Activated CD4-positive, alpha-beta T cell treated with anti-CD3 and anti-CD28 coated beads, Interleukin-2, amount 50 U/mL, for 1 hour (primary cell): ENCODE results near the gene NEDD9.

Experiments used
- DNase-seq: peaks from one replicate; pipeline ENCODE4 v3.0.0-alpha.2; 2020

NEDD9 gene

DNA sequence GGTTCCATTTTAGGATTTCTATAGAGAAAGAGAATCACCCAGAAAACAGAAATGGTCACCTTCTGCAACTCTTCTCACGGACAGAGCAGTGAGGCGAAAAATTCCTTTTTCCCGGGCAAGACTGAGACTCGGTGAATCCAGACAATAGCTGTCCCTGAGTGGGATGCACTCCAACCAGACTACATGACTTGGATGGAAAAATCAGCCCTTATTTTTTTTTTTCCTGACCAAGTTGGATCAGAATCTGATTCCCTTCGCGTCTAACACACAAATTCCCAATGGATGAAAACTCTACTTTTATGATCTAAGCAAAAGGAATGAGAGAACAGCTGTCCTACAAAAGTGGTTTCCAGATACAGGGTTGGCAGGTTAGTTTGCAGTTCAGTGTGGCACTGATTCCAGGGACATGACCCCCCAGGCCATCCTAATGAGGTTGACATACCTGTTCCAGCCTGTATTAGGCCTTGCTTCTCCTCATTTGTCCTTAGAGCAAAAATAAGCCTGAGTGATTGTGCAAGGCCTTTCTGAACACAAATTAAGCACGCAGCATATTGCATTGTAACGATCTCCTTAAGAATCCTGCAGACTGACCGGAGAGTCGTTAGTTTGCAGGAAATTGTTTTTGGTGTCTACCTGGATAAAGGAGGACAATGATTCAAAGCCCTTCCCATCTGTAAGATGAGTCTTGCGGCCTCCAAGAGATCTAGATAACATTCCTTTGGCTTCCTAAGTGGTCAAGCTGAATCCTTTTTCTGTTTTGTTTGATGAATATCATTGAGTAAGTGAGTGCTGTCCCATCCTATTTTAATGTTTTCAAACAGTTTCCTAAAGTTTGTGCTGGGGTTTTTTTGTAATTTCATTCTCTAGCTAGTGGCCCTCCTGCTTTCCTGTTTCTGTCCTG is 1.5 kb upstream of the NEDD9 start:
- no peak for DNase-seq

DNA sequence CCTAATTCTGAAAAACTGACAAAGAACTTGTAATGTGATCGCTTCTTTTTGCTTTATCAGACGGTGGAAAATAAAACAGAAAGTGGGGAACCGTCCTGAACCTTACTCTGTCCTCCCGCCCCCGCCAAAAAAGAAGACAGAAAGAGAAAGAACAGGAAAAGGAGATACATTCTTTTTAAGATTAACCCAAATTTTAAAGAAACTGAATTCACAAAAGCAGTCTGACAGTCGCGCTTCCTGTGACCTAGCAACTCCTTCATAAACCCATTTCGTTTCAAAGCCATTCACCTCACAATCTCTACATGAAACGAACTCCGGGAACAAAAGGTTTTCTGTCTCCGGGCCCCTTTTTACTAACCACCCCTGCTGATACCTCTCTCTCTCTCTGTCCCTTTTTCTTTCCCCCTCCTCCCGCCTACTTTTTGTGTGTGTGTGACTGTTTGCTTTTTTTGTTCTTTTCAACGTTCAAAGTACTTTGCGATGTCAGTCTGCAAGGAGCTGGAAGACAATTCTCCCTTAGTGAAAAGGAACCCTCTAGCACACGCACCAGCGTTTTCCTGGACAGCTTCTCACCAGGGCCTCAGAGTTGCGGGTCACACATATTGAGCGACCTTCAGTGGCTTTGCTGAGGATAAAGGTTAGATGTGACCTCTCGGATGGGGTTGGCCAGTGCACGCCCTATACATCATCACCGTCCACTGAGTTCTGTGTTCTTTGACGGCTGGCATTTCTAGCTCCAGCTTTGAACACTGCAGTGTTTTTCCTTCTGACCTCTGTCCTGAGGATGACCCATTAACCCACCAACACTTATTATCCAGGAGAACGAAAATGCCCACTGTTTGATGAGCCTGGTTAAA is 530 bp upstream of the NEDD9 start:
- DNase-seq = no peak

DNA sequence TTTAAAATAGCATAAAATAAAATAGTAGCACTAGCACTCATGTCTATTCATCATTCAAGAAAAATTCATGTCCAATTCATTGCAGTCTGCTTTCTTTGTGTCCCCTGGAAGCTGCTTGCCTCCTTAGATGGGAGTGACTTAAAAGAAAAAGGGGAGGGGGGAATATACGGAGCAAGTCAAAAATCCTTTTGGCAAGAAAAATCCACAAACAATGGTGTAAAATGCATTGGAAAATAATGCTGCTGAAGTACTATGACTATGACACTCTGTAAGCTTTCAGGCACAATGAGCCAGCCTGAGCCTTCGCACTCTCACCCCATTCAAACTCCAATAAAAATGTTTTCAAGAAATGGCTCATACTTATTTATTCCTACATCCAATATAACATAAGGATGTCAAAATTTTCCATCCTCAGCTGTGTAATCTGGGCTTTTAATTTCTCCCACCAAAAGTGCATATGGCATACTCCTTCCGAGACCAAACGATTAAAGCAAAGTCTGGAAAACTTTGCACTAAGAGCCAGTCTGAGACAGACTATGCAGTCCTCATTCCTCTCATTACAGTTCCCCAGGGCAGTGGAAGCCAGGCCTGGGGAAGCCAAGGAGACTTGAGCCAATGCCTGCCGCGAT is 790 bp downstream of the NEDD9 start:
- no peak for DNase-seq

DNA sequence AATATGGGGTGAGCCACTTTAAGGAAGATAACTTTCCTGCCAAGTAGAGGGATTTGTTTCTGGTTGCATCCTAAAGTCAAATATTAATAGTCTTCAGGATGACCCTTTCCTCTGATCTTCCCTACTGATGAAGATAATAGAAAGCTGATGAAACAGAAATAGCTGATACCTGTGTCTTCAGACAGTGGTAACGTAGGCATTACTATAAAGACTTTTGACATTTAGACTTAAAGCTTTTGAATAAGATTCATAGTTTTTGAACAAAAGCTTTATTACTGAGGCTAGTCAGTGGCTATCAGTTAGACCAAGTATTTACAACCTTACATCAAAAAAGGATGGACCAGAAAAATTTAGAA is 1.4 kb downstream of the NEDD9 start:
- DNase-seq = no peak

DNA sequence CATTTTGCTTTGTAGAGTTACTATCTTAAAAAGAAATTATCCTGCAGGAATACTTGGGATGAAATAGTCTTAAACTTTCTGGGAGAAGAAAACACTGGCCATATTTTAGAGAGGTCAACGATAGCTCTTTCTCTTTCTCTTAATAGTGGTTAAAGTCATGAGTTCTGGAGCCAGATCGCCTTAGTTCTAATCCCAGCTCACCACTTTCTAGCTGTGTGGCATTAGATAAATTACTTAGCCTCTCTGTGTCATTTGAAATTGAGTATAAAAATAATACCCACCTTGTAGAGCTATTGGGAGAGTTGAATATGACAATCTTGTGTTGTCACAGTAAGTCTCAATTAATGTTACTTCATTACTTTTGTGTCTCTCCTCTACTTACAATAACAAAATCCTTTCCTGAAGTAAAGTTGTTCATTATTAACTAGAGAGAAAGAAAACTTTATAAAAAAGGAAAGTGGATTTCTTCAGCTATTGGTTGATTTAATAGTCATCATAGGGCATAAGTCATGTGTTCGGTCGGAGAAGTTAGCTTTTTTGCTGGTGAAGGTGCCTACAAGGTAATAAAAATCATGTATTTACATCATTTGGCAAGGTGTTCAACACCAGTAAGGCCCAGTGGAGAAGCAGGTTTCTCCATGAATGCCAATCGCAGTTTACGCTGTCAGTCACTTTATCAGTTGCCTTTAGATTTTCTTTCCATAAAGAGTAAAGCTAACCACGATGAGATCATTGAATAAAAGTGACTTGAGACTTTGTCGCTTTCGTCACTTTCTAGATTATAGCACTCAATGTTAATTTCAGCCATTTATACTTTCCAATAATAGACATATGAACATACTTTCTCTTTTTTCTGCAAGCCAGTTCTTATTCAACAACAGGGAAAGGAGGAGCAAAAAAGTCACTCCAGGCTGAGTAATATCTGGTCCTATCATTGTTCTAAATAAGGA is 2.0 kb downstream of the NEDD9 start:
- no peak for DNase-seq

DNA sequence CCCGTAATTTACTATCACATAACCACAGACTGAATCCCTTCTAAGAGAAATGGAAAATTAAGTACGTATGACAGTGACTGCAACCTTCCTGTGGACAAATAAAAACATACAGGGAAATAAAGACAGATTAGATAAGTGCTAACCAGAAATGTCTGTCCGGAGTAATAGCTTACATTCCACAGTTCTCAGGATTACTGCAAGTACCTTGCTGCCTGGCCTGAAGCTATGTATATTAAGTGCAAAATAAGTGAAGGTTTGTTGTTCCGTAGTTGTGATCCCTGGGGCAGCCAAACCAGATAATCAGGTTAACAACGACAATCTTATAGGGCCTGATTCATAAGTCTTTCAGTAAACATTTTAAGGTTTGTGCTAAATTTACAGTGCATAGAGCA is 2.8 kb downstream of the NEDD9 start:
- DNase-seq = no peak

DNA sequence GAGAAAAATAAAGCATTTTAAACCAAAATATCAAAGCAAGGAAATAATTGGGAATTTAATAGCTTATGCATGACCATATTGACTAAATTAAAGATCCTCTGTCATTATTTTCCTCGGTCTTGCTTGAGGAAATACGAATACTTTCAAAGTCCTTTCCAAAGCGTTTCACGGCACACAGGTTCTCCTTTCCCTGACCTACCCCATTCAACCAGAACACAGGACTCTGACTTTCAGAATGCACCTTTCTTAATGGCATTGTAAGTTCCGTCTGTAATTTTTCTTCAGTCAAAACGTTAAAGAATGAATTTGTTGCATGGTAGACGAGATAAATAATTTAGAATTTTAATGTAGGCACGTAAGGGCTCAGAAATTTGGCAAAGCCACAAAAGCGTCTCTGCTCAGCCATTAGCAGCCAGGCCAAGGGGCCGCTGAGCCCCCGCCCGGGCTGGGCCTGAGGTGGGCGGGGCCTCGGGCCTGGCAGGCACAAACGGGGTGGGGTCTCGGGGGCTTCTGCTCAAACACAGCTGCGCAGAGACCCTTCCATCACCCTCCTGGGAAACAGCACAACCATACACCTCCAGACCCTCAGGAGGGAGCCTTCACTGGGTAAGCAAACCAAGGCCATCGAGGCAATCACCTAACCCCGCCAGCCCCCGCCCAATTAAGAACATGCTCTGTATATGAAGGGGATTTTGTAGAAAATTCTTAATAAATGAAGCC is 3.4 kb downstream of the NEDD9 start:
- DNase-seq = no peak

DNA sequence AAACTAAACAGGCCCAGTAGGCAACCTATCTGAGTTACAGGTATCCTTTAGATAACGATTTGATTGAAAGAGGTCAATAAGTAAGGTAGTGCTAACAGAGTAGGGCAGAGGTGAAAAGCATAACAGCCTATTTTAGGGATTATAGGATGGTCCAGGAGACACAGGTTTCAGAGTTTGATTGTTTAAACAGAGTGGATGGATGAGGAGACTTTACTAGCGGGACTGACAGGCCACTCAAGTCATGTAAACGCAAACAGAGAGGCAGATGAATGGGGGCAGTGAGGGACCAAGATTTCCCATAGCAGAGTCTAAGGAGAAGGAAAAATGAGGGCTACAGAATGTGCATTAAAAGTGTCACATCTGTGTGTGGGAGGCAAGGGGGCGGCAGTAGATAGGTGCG is 4.8 kb downstream of the NEDD9 start:
- no peak for DNase-seq

DNA sequence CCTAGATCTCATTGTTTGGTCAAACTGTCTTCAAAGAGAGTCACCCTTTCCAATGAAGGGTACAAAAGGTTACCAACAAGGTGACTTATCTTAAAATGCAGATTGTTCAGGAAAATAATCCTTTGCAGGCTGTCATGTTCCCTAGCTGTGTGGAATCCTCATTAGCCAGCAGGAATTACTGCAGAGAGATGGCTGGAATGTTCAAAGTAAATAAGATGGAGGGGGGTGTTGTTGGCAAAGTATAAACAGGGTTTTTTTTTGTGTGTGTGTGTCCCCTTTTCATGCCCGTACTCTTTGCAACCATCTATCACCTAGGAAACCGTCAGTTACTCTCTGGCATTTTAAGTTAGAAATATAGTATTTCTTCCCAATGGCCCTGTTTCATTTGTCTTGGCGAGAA is 6.5 kb downstream of the NEDD9 start:
- no peak for DNase-seq

DNA sequence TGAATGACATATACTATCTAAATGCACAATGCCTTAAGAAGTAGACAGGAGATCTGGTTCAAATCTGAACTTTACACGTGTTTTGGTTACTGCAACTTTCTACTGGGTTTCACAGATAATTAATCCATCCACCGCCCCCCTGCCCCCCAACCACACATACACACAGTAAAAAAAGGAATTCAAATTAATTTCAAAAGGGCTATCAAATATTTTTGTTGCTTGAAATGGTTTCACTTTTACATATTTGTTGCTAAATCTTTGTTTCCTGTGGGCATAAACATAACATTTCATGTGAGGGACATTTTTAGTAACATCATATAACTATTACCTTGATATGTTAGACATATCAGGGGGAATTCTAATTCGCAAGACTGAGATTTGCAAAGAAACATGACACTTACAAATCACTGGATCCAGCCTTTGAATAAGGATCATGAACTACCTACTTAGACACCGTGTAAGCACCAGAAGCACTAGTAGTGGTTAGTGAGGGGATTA is 7.5 kb downstream of the NEDD9 start:
- no peak for DNase-seq

DNA sequence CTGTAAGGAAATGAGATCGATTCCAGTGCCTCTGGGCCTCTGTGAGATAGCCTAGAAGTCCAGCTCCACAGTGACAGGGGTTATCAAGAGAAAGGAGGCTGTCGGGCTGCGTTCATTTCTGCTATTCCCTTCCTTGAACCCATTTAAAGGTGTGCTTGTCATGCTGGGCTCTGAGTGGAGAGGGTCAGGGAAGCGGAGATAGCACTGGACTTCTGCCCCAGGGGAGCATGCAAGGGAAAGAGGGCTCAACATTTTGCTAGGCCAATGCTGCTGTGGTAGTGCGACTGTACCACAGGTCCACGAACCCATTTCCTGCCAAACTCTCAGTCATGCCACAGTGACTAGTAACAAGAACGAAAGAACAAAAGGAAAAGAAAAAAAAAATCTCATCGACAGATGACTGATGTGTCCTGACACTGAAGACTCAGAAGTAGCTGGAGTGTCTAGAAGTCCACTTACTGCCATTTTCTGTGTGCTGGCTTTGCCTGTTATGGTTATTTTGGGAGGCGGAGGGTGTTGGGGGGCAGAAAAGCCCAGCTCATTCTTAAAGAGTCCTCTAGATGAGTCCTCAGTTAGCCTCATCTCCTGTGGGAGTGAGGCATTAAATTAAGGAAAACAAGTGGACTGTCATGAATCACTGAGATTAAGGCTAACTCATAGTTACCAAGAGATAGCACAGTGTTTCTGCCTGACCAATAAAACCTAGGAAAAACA is 8.1 kb downstream of the NEDD9 start:
- no peak for DNase-seq

DNA sequence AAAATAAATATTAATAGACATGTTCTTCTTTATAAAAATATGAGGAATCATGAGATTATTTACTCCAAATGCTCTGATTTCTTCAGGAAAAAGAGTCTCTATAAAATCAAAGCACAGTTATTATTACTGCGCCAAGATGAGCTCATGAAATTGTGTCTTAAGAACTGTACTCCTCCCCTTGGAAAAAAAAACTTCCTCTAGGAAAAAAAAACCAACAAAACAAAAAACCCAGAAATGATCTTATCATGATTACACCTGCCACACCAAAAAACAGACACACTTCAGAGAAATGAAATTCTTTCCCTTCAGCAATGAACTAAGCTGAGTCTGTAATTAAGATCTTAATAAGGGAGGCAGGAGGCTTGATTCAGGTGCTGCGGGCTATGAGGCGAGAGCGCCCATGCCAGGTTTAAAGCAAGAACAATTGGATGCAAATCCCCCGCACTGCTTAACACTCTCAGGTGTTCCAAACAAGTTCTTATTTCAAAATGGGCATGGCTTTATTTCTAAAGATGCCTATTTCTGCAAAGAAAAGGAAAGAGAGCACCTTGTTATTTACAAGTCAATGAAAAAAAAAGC is 9.1 kb downstream of the NEDD9 start:
- no peak for DNase-seq

DNA sequence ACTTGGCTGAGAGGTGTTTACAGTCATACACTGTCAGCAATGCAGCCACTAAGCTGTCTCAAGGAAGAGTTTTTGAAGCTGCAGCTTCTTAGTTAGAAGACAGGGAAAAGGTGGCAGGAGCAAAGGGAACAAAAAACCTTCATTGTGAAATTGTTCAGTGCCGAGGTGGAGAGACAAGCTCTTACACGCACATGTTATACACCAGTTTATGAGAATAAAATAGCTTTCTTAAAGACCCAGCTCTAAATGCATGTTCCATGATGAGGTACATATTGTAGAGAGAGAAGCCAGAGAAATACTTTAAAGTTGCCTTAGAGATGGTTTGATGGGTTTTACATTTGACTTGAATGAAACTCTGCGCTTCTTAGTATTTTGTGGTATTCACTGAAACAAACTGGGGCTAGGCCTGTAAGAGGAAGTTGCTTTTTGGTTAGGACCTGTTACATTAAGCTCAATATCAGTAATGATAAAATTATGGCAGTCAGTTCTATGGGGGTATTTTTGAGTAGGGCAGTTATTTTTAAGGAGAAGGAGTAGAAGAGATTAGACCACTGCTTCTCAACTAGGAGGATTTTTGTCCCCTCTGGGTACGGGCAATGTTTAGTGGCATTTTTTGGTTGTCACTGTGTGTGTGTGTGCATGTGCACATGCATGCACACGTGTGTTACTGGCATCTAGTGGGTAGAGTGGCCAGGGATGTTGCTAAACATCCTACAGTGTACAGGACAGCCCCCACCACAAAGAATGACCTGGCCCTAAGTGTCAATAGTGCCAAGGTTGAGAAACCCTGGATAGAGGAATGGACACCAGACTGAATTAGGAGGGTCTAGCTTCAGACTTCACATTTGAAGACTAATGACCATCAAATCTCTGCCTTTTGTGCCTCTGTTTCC is 9.8 kb downstream of the NEDD9 start:
- DNase-seq = no peak

DNA sequence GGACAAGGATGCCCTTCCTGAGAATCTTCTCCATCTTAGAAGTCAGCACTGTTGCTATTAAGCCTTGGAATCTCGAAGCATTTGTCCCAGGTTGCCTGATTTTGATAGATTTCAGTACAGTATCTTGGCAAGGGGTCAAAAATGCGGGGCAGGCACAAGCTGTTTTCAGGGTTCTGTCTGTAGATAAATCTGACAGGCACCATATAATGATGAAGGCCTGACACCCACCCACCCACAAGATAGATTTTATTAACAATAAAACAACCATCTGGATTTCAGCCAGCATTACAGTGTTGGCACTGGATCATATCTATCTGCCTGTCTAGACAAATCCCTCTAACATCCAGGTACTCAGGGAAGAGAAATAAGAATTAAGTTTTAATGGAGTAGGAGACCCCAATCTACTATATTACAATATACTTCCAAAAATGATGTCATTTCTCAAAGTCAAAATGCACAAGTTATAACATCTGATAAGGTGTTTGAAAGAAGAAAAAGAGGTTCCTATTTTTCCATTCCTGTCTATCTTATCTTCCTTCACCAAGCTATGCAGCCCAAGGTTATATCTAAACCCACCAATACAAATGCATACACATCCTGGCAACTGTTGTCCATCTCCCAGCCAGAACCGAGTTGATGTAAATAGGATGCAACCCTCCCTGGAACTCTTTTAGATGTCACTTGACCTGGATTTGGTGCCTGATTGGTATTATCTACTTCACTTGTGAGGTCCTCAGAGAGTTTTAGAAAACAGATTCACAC is 10.7 kb downstream of the NEDD9 start:
- DNase-seq = no peak

DNA sequence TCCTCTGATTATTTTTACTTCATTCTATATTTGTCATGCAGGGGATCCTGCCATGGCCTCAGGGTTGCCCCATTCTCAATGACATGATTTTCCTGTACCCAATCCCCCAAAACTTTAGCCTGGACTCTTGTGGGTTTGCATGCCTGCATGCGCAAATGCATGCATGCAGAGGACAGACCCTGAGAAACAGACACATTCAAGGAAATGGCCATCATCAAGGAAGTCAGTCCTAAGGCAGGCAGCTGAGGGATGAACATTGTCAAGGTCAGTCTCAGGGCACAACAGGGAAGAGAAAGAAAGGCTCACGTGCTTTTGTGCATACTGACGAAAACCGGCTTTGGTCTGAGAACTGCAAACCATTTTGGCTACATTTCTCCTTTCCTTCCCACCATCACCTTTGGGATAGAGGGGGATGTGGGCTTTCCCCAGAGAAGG is 13.1 kb downstream of the NEDD9 start:
- DNase-seq = no peak

DNA sequence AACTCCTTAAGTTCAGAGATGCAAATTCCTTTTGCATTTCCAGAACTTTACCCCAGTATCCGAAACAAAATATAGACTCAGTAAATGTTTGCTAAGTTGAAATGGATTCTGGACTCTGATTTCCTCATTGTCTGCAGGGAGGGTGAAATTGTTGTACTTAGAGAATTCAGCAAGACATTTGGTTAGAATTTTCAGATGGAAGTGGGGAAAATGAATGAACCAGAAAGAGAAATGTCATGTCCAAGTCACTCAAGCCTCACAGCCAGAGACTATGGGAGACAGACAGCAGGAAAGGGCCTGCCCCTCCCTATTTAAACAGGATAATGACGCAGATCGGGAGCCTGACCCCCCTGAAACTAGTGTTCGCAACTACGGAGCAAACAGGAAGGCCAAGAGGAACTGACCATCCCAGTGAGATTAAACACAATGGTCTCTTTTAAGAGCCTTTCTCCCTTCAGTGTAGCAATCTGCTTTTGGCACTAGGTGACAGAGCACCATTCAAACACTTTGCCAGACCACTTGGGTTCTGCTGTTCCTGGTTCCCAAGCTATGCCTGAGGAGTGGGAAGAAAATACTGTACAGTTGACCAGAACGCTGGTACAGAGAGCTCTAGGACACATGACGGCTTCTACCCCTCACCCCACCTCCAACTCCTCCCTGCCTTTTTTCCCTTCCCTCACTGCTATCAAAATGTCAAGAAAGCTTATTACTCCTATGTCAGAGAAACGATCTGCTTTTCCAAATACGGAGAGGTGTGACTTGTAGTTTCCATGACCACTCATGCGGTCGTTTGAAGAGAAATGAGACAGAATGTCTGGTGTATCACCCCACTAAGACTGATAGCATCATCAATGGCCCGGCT is 13.7 kb downstream of the NEDD9 start:
- DNase-seq = no peak

DNA sequence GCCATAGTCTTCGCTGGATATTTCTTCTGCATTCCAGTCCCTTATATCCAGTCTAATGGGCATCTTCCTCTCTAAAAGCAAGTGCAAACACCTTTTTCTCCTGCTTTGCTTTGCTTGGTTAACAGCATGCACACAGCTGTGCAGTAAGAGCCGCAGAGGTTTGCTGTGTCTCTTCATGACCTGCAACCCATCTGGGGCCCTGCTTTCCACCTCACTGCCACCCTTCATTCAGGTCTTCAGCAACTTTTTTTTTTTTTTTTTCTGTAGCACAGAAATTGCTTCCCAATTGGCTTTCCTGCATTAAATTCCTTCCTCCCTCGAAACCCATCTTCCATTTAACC is 14.4 kb downstream of the NEDD9 start:
- no peak for DNase-seq
